MM.1S (cell line): ENCODE data around the gene LOXL1.

Experiments
- EZH2 ChIP-seq: fragments of 300-600 bp; sonication (generic); optimal IDR thresholded peaks from 2 replicates; pipeline ENCODE3; 2017; ENCODE audit warnings: low read depth, mild to moderate bottlenecking, antibody characterized with exemption, low read length, mixed read lengths
- EZH2phosphoT487 ChIP-seq: fragments of 300-600 bp; sonication (generic); IDR thresholded peaks from 2 replicates; pipeline ENCODE4 v1.6.1; 2018; ENCODE audit warnings: antibody characterized with exemption, low read length
- TF ChIP-seq, protein P1 (sequence below): fragments of 300-600 bp; sonication (generic); IDR thresholded peaks from 2 replicates; pipeline ENCODE4 v1.5.1; 2016; ENCODE audit warnings: antibody characterized with exemption, low read length, mixed read lengths

DNA sequence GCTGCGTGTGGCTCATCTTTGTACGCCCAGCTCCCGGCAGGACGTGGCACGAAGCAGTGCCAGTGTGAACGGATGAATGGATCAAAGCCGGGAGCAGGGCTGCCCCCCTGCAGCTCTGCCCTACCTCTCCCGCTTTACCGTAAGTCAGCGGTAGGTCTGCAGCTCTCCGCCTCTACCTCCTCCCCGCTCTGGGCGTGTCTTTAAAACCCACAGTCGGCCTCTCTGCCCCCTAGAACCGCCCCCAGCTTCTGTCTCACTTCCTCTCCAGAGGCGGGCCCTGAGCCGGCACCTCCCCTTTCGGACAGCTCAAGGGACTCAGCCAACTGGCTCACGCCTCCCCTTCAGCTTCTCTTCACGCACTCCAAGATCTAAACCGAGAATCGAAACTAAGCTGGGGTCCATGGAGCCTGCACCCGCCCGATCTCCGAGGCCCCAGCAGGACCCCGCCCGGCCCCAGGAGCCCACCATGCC, 68.2 kb downstream of the LOXL1 start, which contains the start of gene PML:
- TF ChIP-seq, protein P1, sequence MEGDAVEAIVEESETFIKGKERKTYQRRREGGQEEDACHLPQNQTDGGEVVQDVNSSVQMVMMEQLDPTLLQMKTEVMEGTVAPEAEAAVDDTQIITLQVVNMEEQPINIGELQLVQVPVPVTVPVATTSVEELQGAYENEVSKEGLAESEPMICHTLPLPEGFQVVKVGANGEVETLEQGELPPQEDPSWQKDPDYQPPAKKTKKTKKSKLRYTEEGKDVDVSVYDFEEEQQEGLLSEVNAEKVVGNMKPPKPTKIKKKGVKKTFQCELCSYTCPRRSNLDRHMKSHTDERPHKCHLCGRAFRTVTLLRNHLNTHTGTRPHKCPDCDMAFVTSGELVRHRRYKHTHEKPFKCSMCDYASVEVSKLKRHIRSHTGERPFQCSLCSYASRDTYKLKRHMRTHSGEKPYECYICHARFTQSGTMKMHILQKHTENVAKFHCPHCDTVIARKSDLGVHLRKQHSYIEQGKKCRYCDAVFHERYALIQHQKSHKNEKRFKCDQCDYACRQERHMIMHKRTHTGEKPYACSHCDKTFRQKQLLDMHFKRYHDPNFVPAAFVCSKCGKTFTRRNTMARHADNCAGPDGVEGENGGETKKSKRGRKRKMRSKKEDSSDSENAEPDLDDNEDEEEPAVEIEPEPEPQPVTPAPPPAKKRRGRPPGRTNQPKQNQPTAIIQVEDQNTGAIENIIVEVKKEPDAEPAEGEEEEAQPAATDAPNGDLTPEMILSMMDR, result no peak
- TF ChIP-seq EZH2 (no peak), EZH2phosphoT487 (no peak)
